SK-N-SH treated with all-trans-retinoic acid at 6 μM for 48 hours (cell line): ENCODE results near the gene VILL.

Source experiments
- ATAC-seq: fragments of 200-7000 bp; cut with Tn5 transposase; 3 replicates; pipeline ENCODE4 v1.9.1; 2020; ENCODE audit warnings: mild to moderate bottlenecking, moderate library complexity
- ARNTL ChIP-seq: fragments of 450-650 bp; formaldehyde crosslinking; IDR thresholded peaks from 2 replicates; pipeline ENCODE4 v1.5.0; 2020; ENCODE audit warnings: low read depth, mild to moderate bottlenecking, moderate library complexity, borderline replicate concordance
- BACH2 ChIP-seq: fragments of 250-450 bp; sonication (Bioruptor Pico); IDR thresholded peaks from 2 replicates; pipeline ENCODE4 v1.9.0; 2021; ENCODE audit warnings: mild to moderate bottlenecking, borderline replicate concordance
- CREB5 ChIP-seq: fragments of 250-450 bp; sonication (Bioruptor Pico); IDR thresholded peaks from 2 replicates; pipeline ENCODE4 v1.5.1; 2020; ENCODE audit warnings: low read depth, mild to moderate bottlenecking, moderate library complexity
- CSDC2 ChIP-seq: fragments of 250-450 bp; sonication (Bioruptor Pico); IDR thresholded peaks from 2 replicates; pipeline ENCODE4 v1.5.0; 2020; ENCODE audit warnings: mild to moderate bottlenecking, moderate library complexity
- CSRNP3 ChIP-seq: fragments of 250-450 bp; sonication (Bioruptor Pico); IDR thresholded peaks from 2 replicates; pipeline ENCODE4 v1.5.1; 2021; ENCODE audit warnings: mild to moderate bottlenecking, moderate library complexity
- ESRRG ChIP-seq: fragments of 250-450 bp; sonication (Bioruptor Pico); IDR thresholded peaks from 2 replicates; pipeline ENCODE4 v1.6.1; 2021; ENCODE audit warnings: mild to moderate bottlenecking
- ISL1 ChIP-seq: fragments of 250-450 bp; sonication (Bioruptor Pico); IDR thresholded peaks from 2 replicates; pipeline ENCODE4 v2.1.2; 2022; ENCODE audit warnings: mild to moderate bottlenecking, moderate library complexity
- OSR1 ChIP-seq: fragments of 250-450 bp; sonication (Bioruptor Pico); IDR thresholded peaks from 2 replicates; pipeline ENCODE4 v1.8.0; 2022; ENCODE audit warnings: moderate library complexity, mild to moderate bottlenecking, inconsistent platforms
- PATZ1 ChIP-seq: fragments of 250-450 bp; sonication (Bioruptor Pico); IDR thresholded peaks from 2 replicates; pipeline ENCODE4 v1.8.0; 2020; ENCODE audit warnings: mild to moderate bottlenecking, moderate library complexity, borderline replicate concordance
- PPARA ChIP-seq: fragments of 250-450 bp; sonication (Bioruptor Pico); IDR thresholded peaks from 2 replicates; pipeline ENCODE4 v1.5.0; 2020; ENCODE audit warnings: mild to moderate bottlenecking, borderline replicate concordance
- RARB ChIP-seq: fragments of 250-450 bp; sonication (Bioruptor Pico); IDR thresholded peaks from 2 replicates; pipeline ENCODE4 v1.8.0; 2021; ENCODE audit warnings: mild to moderate bottlenecking, moderate library complexity
- SNAI2 ChIP-seq: fragments of 250-450 bp; sonication (Bioruptor Pico); IDR thresholded peaks from 2 replicates; pipeline ENCODE4 v1.5.0; 2020; ENCODE audit warnings: mild to moderate bottlenecking, moderate library complexity
- TCF4 ChIP-seq: fragments of 250-450 bp; sonication (Bioruptor Pico); IDR thresholded peaks from 2 replicates; pipeline ENCODE4 v1.8.0; 2021; ENCODE audit warnings: mild to moderate bottlenecking, moderate library complexity, borderline replicate concordance
- ZC3H10 ChIP-seq: fragments of 250-450 bp; sonication (Bioruptor Pico); IDR thresholded peaks from 2 replicates; pipeline ENCODE4 v1.5.1; 2021; ENCODE audit warnings: mild to moderate bottlenecking, moderate library complexity
- ZFP3 ChIP-seq: fragments of 250-450 bp; sonication (Bioruptor Pico); IDR thresholded peaks from 2 replicates; pipeline ENCODE4 v1.5.0; 2020; ENCODE audit warnings: mild to moderate bottlenecking, moderate library complexity
- ZFP30 ChIP-seq: fragments of 450-650 bp; formaldehyde crosslinking; IDR thresholded peaks from 2 replicates; pipeline ENCODE4 v1.5.0; 2022; ENCODE audit warnings: mild to moderate bottlenecking, moderate library complexity
- ZNF565 ChIP-seq: fragments of 450-650 bp; formaldehyde crosslinking; conservative IDR thresholded peaks from 2 replicates; pipeline ENCODE4 v1.5.0; 2020; ENCODE audit warnings: low read depth, mild to moderate bottlenecking, moderate library complexity
- ZNF70 ChIP-seq: fragments of 450-650 bp; formaldehyde crosslinking; IDR thresholded peaks from 2 replicates; pipeline ENCODE4 v1.5.0; 2020; ENCODE audit warnings: mild to moderate bottlenecking, moderate library complexity
- ZNF8 ChIP-seq: fragments of 450-650 bp; formaldehyde crosslinking; IDR thresholded peaks from 2 replicates; pipeline ENCODE4 v1.5.0; 2020; ENCODE audit warnings: mild to moderate bottlenecking, moderate library complexity
- TF ChIP-seq, protein P1 (sequence below): fragments of 250-450 bp; sonication (Bioruptor Pico); IDR thresholded peaks from 2 replicates; pipeline ENCODE4 v1.8.0; 2021; ENCODE audit warnings: low read depth, mild to moderate bottlenecking, moderate library complexity, borderline replicate concordance
- TF ChIP-seq, protein P2 (sequence below): fragments of 250-450 bp; sonication (Bioruptor Pico); IDR thresholded peaks from 2 replicates; pipeline ENCODE4 v1.5.0; 2020; ENCODE audit warnings: mild to moderate bottlenecking, moderate library complexity

Gene VILL

GRCh38 chr3:38006445-38006995 is 15.9 kb downstream of the VILL start (continued):
- TF ChIP-seq CSRNP3 (CRISPR knock-in tag) (no peak), ZFP3 (no peak)
- TF ChIP-seq, all 23 proteins: peak for 0

DNA sequence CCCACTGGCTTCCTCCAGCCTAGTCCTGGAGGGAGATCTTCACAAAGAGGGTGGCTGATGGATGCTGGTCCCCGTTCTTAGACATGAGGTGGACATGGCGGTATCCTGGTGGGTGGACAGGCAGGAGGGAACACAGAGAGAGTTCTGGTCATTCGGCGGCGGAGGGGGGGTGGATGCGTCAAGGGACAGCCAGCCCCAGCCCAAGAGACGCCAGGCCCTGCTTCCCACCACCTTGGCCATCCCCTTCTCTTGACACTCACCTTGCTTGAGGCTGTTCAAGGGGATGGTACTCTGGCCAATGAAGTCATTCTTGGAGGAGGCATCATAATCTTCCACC is 17.1 kb downstream of the VILL start:
- no peak for TF ChIP-seq ARNTL
- no peak for TF ChIP-seq SNAI2 (CRISPR knock-in tag)
- no peak for TF ChIP-seq ISL1
- no peak for TF ChIP-seq PPARA (CRISPR knock-in tag)
- TF ChIP-seq ZNF8 (CRISPR knock-in tag): no peak
- no peak for TF ChIP-seq ZFP30 (CRISPR knock-in tag)
- no peak for TF ChIP-seq ZNF565 (CRISPR knock-in tag)
- TF ChIP-seq, all 23 proteins: peak for 0
- no peak for ATAC-seq

DNA sequence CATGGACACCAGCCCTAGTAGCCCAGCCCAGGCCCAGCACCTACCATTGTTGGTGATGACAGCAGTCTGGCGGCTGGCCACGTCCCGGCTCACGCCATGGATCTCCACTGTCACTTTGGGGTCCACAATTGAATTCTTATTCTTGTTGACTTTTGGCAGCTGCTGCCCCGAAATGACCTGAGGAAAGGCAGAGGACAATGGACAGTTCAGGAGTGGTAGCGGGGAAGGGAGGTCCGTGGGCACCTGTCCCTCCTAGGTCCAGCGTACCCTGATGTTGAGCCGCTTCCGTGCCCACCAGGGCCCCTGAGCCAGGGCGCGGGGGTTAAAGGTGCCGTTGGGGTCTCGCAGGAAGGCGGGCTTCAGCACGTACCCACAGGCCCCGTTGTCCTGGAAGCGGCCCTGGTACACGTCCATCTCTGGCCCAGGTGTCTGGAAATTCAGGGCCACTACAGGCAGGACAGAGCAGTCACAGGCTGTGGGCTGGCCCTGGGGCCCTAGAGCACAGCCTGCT is 17.7 kb downstream of the VILL start:
- no peak for ATAC-seq
- TF ChIP-seq ZFP30 (CRISPR knock-in tag) (no peak), ARNTL (no peak), ZC3H10 (CRISPR knock-in tag) (no peak), CSDC2 (CRISPR knock-in tag) (no peak), ZNF565 (CRISPR knock-in tag) (no peak), CREB5 (CRISPR knock-in tag) (no peak), OSR1 (CRISPR knock-in tag) (no peak)
- TF ChIP-seq, protein P1, sequence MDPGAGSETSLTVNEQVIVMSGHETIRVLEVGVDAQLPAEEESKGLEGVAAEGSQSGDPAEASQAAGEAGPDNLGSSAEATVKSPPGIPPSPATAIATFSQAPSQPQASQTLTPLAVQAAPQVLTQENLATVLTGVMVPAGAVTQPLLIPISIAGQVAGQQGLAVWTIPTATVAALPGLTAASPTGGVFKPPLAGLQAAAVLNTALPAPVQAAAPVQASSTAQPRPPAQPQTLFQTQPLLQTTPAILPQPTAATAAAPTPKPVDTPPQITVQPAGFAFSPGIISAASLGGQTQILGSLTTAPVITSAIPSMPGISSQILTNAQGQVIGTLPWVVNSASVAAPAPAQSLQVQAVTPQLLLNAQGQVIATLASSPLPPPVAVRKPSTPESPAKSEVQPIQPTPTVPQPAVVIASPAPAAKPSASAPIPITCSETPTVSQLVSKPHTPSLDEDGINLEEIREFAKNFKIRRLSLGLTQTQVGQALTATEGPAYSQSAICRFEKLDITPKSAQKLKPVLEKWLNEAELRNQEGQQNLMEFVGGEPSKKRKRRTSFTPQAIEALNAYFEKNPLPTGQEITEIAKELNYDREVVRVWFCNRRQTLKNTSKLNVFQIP (CRISPR knock-in tag): no peak

- TF ChIP-seq ESRRG (CRISPR knock-in tag): no peak
- TF ChIP-seq ISL1: no peak
- TF ChIP-seq ZNF70: no peak
- no peak for TF ChIP-seq CSDC2 (CRISPR knock-in tag)
- no peak for TF ChIP-seq ZC3H10 (CRISPR knock-in tag)
- TF ChIP-seq ZNF8 (CRISPR knock-in tag): no peak
- TF ChIP-seq PATZ1: no peak
- TF ChIP-seq PPARA (CRISPR knock-in tag): no peak
- TF ChIP-seq RARB (CRISPR knock-in tag): no peak
- TF ChIP-seq ZFP3: no peak
- TF ChIP-seq BACH2 (CRISPR knock-in tag): no peak
- TF ChIP-seq SNAI2 (CRISPR knock-in tag): no peak
- TF ChIP-seq, protein P1 (CRISPR knock-in tag): no peak
- no peak for TF ChIP-seq ZFP30 (CRISPR knock-in tag)
- TF ChIP-seq, protein P2, sequence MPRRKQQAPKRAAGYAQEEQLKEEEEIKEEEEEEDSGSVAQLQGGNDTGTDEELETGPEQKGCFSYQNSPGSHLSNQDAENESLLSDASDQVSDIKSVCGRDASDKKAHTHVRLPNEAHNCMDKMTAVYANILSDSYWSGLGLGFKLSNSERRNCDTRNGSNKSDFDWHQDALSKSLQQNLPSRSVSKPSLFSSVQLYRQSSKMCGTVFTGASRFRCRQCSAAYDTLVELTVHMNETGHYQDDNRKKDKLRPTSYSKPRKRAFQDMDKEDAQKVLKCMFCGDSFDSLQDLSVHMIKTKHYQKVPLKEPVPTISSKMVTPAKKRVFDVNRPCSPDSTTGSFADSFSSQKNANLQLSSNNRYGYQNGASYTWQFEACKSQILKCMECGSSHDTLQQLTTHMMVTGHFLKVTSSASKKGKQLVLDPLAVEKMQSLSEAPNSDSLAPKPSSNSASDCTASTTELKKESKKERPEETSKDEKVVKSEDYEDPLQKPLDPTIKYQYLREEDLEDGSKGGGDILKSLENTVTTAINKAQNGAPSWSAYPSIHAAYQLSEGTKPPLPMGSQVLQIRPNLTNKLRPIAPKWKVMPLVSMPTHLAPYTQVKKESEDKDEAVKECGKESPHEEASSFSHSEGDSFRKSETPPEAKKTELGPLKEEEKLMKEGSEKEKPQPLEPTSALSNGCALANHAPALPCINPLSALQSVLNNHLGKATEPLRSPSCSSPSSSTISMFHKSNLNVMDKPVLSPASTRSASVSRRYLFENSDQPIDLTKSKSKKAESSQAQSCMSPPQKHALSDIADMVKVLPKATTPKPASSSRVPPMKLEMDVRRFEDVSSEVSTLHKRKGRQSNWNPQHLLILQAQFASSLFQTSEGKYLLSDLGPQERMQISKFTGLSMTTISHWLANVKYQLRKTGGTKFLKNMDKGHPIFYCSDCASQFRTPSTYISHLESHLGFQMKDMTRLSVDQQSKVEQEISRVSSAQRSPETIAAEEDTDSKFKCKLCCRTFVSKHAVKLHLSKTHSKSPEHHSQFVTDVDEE (CRISPR knock-in tag): no peak
- TF ChIP-seq TCF4 (CRISPR knock-in tag): no peak
- TF ChIP-seq ZNF565 (CRISPR knock-in tag): no peak
- no peak for ATAC-seq
Measured at GRCh38 chr3:38008971-38009580, 18.5 kb downstream of the VILL start.
